Osteoblast (primary cell): ENCODE measurements around the gene SPNS1. TPM values are rescaled to one million over a fixed set of nuclear protein-coding genes. Genes with fewer than 3 reads are reported as not detected.
A peak's percentile ranks its signal among the peaks of the same experiment; 100 is the strongest.

Experiments used
- DNase-seq: peaks from one replicate; pipeline ENCODE4 v3.0.0; 2011; ENCODE audit warnings: low spot score, mixed read lengths; ENCODE audit not compliant: insufficient read length; ENCODE audit errors: missing footprints
- H2AFZ ChIP-seq: 2 replicates; pipeline ENCODE4 v1.6.0; 2011; ENCODE audit warnings: mild to moderate bottlenecking, low read length
- H3K27ac ChIP-seq: 2 replicates; pipeline ENCODE4 v1.5.1; 2011; ENCODE audit warnings: mild to moderate bottlenecking, low read depth, low read length, moderate library complexity
- H3K27me3 ChIP-seq: 2 replicates; pipeline ENCODE4 v1.6.0; 2012; ENCODE audit warnings: mild to moderate bottlenecking, control low read depth, inconsistent platforms, low read length, moderate library complexity; ENCODE audit not compliant: insufficient read depth
- H3K36me3 ChIP-seq: 2 replicates; pipeline ENCODE4 v1.5.1; 2011; ENCODE audit warnings: mild to moderate bottlenecking, low read length, control low read depth, moderate library complexity; ENCODE audit not compliant: insufficient read depth
- H3K4me1 ChIP-seq: 2 replicates; pipeline ENCODE4 v1.5.1; 2011; ENCODE audit warnings: mild to moderate bottlenecking, low read length, control low read depth, moderate library complexity; ENCODE audit not compliant: insufficient read depth
- H3K4me2 ChIP-seq: 2 replicates; pipeline ENCODE4 v1.6.0; 2011; ENCODE audit warnings: mild to moderate bottlenecking, low read length; ENCODE audit not compliant: insufficient read depth
- H3K4me3 ChIP-seq: fragments of 200-600 bp; sonication (generic); 3 replicates; pipeline ENCODE4 v1.5.1; 2012; ENCODE audit warnings: mild to moderate bottlenecking, low read length, inconsistent platforms; ENCODE audit not compliant: insufficient read depth
- H3K79me2 ChIP-seq: 2 replicates; pipeline ENCODE4 v1.6.0; 2012; ENCODE audit warnings: mild to moderate bottlenecking, low read length, control low read depth, inconsistent platforms; ENCODE audit not compliant: insufficient read depth
- H3K9me3 ChIP-seq: 2 replicates; pipeline ENCODE4 v1.5.1; 2011; ENCODE audit warnings: low read depth, low read length, control low read depth
- H4K20me1 ChIP-seq: 2 replicates; pipeline ENCODE4 v1.6.0; 2012; ENCODE audit warnings: mild to moderate bottlenecking, low read length, control low read depth; ENCODE audit not compliant: insufficient read depth
- total RNA-seq: library from RNA; depleted of rRNA; stranded (reverse); fragments of >200 nt; gene quantifications from 2 replicates; pipeline ENCODE4 v1.2.3, GENCODE V29; 2012
- TF ChIP-seq, protein P1 (sequence below): IDR thresholded peaks from 2 replicates; pipeline ENCODE4 v1.5.1; 2011; ENCODE audit warnings: mild to moderate bottlenecking, low read depth, low read length, moderate library complexity; ENCODE audit errors: extremely low read depth

The SPNS1 gene
- total RNA-seq, 1 donor: 50.7 TPM

DNA sequence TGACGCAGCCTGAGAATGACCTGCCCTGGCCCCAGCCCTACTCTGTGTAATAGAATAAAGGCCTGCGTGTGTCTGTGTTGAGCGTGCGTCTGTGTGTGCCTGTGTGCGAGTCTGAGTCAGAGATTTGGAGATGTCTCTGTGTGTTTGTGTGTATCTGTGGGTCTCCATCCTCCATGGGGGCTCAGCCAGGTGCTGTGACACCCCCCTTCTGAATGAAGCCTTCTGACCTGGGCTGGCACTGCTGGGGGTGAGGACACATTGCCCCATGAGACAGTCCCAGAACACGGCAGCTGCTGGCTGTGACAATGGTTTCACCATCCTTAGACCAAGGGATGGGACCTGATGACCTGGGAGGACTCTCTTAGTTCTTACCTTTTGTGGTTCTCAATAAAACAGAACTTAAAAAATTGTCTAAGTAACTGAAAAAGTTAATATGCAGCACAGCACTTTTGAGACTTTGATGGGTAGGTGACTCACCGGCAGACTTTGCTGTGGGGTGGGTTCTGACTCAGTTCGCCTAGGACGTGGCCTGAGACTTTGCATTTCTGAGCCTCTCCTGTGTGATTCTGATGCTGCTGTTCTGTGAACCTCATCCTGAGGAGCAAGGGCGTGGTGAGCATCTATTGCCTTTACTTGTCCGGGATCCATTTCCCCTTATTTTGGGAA is 15.9 kb downstream of the SPNS1 start:
- H3K4me1 ChIP-seq: no peaks in the 10 kb centered on the region
- TF ChIP-seq, protein P1, sequence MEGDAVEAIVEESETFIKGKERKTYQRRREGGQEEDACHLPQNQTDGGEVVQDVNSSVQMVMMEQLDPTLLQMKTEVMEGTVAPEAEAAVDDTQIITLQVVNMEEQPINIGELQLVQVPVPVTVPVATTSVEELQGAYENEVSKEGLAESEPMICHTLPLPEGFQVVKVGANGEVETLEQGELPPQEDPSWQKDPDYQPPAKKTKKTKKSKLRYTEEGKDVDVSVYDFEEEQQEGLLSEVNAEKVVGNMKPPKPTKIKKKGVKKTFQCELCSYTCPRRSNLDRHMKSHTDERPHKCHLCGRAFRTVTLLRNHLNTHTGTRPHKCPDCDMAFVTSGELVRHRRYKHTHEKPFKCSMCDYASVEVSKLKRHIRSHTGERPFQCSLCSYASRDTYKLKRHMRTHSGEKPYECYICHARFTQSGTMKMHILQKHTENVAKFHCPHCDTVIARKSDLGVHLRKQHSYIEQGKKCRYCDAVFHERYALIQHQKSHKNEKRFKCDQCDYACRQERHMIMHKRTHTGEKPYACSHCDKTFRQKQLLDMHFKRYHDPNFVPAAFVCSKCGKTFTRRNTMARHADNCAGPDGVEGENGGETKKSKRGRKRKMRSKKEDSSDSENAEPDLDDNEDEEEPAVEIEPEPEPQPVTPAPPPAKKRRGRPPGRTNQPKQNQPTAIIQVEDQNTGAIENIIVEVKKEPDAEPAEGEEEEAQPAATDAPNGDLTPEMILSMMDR: no peak
- H4K20me1 ChIP-seq: no peaks in the 10 kb centered on the region
- no peak overlapping the region for H2AFZ ChIP-seq
- H3K4me2 ChIP-seq: no peak overlapping the region
- no peaks in the 10 kb centered on the region for H3K9me3 ChIP-seq
- H3K79me2 ChIP-seq: no peaks in the 10 kb centered on the region
- peak; percentile 39 for DNase-seq
- H3K4me3 ChIP-seq: no peak overlapping the region
- peaks cover 13% of the 10 kb centered on the region for H3K36me3 ChIP-seq
- no peaks in the 10 kb centered on the region for H3K27me3 ChIP-seq
- no peak overlapping the region for H3K27ac ChIP-seq

DNA sequence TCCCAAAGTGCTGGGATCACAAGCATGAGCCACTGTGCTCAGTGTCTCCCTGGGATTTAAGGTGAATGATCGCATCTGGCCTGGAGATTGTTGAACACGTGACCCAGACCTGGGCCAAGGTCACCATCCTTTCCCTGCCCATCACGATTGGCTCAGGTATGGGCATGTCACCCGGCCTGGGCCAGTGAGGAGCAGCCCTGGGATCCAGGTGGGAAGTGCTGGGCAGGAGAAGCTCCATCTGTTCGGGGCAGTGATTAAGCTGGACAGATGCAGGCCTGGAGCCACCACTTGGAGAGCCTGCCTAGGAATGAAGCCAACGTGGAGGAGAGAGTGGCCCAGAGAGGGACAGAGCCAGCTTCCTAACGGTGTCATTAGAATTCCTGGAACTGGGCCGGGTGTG is 17.1 kb downstream of the SPNS1 start:
- Histone ChIP-seq H3K4me3 (no peak overlapping the region), H3K27me3 (no peaks in the 10 kb centered on the region), H3K36me3 (peaks cover 10% of the 10 kb centered on the region), H3K4me1 (no peaks in the 10 kb centered on the region), H3K79me2 (no peaks in the 10 kb centered on the region), H4K20me1 (no peaks in the 10 kb centered on the region), H3K27ac (no peak overlapping the region), H3K9me3 (no peaks in the 10 kb centered on the region), H2AFZ (no peak overlapping the region), H3K4me2 (no peak overlapping the region)
- no peak for DNase-seq
- TF ChIP-seq, protein P1: no peak

DNA sequence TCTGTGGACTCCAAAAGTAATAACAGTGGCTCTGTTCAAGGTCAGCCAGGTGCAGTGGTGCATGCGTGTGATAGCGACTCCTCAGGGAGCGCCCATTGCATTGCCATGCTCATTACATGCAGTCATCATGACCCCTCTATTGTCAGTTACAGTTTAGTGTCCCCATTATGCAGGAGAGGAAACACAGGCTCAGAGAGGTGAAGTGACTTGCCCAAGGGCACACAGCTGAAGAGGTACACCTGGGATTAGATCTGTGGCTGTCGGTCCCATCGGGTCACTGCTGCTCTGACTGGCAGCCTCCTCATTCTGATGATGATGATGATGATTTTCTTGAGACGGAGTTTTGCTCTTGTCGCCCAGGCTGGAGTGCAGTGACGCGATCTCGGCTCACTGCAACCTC is 17.9 kb downstream of the SPNS1 start:
- no peaks in the 10 kb centered on the region for H3K9me3 ChIP-seq
- H3K79me2 ChIP-seq: no peaks in the 10 kb centered on the region
- no peak overlapping the region for H3K27ac ChIP-seq
- TF ChIP-seq, protein P1: no peak
- H3K36me3 ChIP-seq: peaks cover 2% of the 10 kb centered on the region
- H4K20me1 ChIP-seq: no peaks in the 10 kb centered on the region
- no peaks in the 10 kb centered on the region for H3K4me1 ChIP-seq
- peak; percentile 42 for DNase-seq
- no peak overlapping the region for H3K4me2 ChIP-seq
- no peak overlapping the region for H2AFZ ChIP-seq
- no peak overlapping the region for H3K4me3 ChIP-seq
- H3K27me3 ChIP-seq: no peaks in the 10 kb centered on the region

DNA sequence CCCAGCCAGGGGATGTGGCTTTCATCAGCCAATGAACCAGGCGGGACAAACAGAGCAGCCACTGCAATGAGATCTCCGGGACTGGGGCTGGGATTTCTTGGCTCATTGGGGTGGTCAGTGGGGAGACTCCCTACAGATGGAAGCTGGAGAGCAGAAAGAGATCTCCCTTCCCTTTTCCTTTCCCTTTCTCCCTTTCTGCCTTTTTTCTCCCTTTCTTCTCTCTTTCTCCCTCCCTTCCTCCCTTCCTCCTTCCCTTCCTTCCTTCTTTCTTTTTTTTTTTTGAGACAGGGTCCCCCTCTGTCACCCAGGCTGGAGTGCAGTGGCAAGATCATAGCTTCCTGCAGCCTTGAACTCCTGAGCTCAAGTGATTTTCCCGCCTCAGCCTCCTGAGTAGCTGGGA is 24.3 kb downstream of the SPNS1 start:
- Histone ChIP-seq H3K4me3 (no peak overlapping the region), H3K27me3 (peaks cover 4% of the 10 kb centered on the region), H2AFZ (no peak overlapping the region), H3K79me2 (no peaks in the 10 kb centered on the region), H3K9me3 (no peaks in the 10 kb centered on the region), H3K36me3 (no peaks in the 10 kb centered on the region), H3K27ac (no peak overlapping the region), H3K4me1 (no peaks in the 10 kb centered on the region), H4K20me1 (no peaks in the 10 kb centered on the region), H3K4me2 (no peak overlapping the region)
- TF ChIP-seq, protein P1: no peak
- DNase-seq: no peak
